Left lung (tissue), 10 donors: ENCODE data around the gene C16orf90. TPM values are rescaled to one million over a fixed set of nuclear protein-coding genes. Genes with fewer than 3 reads are reported as not detected.

Experiments used
- ATAC-seq: fragments of 200-7000 bp; cut with Tn5 transposase; one replicate; pipeline ENCODE4 v1.9.1; 2020; ENCODE audit warnings: moderate library complexity
- DNase-seq, 4 donors: peaks; one replicate each; pipeline ENCODE4 v3.0.0-alpha.2; 2013 to 2020
- H3K27ac ChIP-seq, 2 donors: fragments of 200-600 bp; sonication (generic) in 1 of 2; one replicate each; pipeline versions ENCODE4 v1.5.0 to v1.8.0; 2020 to 2021
- H3K27me3 ChIP-seq, 2 donors: fragments of 200-600 bp; sonication (generic) in 1 of 2; one replicate each; pipeline versions ENCODE4 v1.5.0 to v1.8.0; 2020 to 2021
- H3K36me3 ChIP-seq, 2 donors: fragments of 200-600 bp; sonication (generic) in 1 of 2; one replicate each; pipeline versions ENCODE4 v1.5.0 to v1.8.0; 2020 to 2021
- H3K4me1 ChIP-seq, 2 donors: fragments of 200-600 bp; one replicate each; pipeline ENCODE4 v1.8.0; 2021
- H3K4me3 ChIP-seq, 2 donors: fragments of 200-600 bp; sonication (generic) in 1 of 2; one replicate each; pipeline versions ENCODE4 v1.5.0 to v1.8.0; 2020 to 2021; ENCODE audit warnings: mild to moderate bottlenecking in 1 of 2
- H3K9me3 ChIP-seq, 2 donors: fragments of 200-600 bp; sonication (generic) in 1 of 2; one replicate each; pipeline versions ENCODE4 v1.5.0 to v1.8.0; 2020 to 2021
- intact Hi-C, 2 donors: fragments of 100-400 bp; cut with DNase I; formaldehyde crosslinking; loops; one replicate each; pipeline versions ENCODE4 v1.11.2 to v1.14.2; 2022
- microRNA-seq, 2 donors: library from miRNA; unstranded; fragments of <30 nt; microRNA quantifications; one replicate each; pipeline ENCODE4, GENCODE V29; 2019
- polyA plus RNA-seq, 6 donors: library from polyadenylated mRNA; unstranded; fragments of 120-200 nt; gene quantifications; one replicate each; pipeline ENCODE4 v1.2.1, GENCODE V29; 2013; ENCODE audit not compliant: insufficient read length in 6 of 6
- total RNA-seq, 2 donors: library from RNA; stranded (reverse); fragmentation: NEBNext Ultra II Directional; extraction: Animal tissue kit (Norgen Biotek cat#: 25700); gene quantifications; one replicate each; pipeline ENCODE4 v1.2.1, GENCODE V29; 2021
- TF ChIP-seq, protein P1 (sequence below), 2 donors: fragments of 200-600 bp; sonication (generic) in 1 of 2; IDR thresholded peaks; one replicate each; pipeline versions ENCODE4 v1.5.0 to v1.8.0; 2021; ENCODE audit warnings: antibody characterized with exemption in 2 of 2
- donor health status: DM: no; HTN: yes; CAD: no.
- donor health status: DM: no; HTN: no; CAD: no.

The C16orf90 gene
- total and polyA plus RNA-seq, 8 donors: 0.15 TPM; not detected in 7

- DNase-seq (peak in 1 of 4 donors; percentile 34), ATAC-seq (peak; percentile 77)
- H3K9me3 ChIP-seq: peaks cover 0 to 17% of the 10 kb centered on the region in 2 donors
- peaks cover 0 to 22% of the 10 kb centered on the region in 2 donors for H3K4me1 ChIP-seq
- H3K36me3 ChIP-seq: peaks cover 0 to 23% of the 10 kb centered on the region in 2 donors
- no peaks in the 10 kb centered on the region for H3K27me3 ChIP-seq
- TF ChIP-seq, protein P1, sequence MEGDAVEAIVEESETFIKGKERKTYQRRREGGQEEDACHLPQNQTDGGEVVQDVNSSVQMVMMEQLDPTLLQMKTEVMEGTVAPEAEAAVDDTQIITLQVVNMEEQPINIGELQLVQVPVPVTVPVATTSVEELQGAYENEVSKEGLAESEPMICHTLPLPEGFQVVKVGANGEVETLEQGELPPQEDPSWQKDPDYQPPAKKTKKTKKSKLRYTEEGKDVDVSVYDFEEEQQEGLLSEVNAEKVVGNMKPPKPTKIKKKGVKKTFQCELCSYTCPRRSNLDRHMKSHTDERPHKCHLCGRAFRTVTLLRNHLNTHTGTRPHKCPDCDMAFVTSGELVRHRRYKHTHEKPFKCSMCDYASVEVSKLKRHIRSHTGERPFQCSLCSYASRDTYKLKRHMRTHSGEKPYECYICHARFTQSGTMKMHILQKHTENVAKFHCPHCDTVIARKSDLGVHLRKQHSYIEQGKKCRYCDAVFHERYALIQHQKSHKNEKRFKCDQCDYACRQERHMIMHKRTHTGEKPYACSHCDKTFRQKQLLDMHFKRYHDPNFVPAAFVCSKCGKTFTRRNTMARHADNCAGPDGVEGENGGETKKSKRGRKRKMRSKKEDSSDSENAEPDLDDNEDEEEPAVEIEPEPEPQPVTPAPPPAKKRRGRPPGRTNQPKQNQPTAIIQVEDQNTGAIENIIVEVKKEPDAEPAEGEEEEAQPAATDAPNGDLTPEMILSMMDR (IDR thresholded peaks at IDR 0.05): no peak
- peak overlapping the region; percentile 59 to 77 for H3K27ac ChIP-seq
- H3K4me3 ChIP-seq: peak overlapping the region; percentile 46 to 67
- intact Hi-C loops: no loop called here
Observed at GRCh38 chr16:3444032-3444388, 51.3 kb downstream of the C16orf90 start.

Small RNA genes within 50 kb of the gene (microRNA-seq; reads per million reads assigned to microRNA genes)
- 0 reads per million in 2 donors for gene MIR6126

Other genes with a start within 250 kb of the C16orf90 start
- 10 to 100 TPM in 1 of 2 donors, 1 to 10 TPM in 1; 2.4 to 21.4 TPM for gene MEFV, start 238.9 kb downstream of the C16orf90 start, total RNA-seq
- gene MEFV, start 238.9 kb downstream of the C16orf90 start, polyA plus RNA-seq: under 1 TPM; 0.43 to 0.98 (median 0.58) TPM
- 10 to 100 TPM; 18.5 to 18.9 TPM for gene ZNF263, start 212.0 kb downstream of the C16orf90 start, total RNA-seq
- gene ZNF263, start 212.0 kb downstream of the C16orf90 start, polyA plus RNA-seq: 10 to 100 TPM; 46.2 to 54.0 (median 51.2) TPM
- gene TIGD7, start 190.1 kb downstream of the C16orf90 start, total RNA-seq: 1 to 10 TPM; 3.4 to 6.3 TPM
- 10 to 100 TPM; 11.2 to 14.8 (median 12.5) TPM for gene TIGD7, start 190.1 kb downstream of the C16orf90 start, polyA plus RNA-seq
- gene ZNF75A, start 190.0 kb downstream of the C16orf90 start, total RNA-seq: 10 to 100 TPM; 20.3 to 26.8 TPM
- 10 to 100 TPM; 50.6 to 65.3 (median 53.0) TPM for gene ZNF75A, start 190.0 kb downstream of the C16orf90 start, polyA plus RNA-seq
- not detected for gene OR2C1, start 139.6 kb downstream of the C16orf90 start, total RNA-seq
- under 1 TPM; 0.20 to 0.96 (median 0.55) TPM for gene OR2C1, start 139.6 kb downstream of the C16orf90 start, polyA plus RNA-seq
- 10 to 100 TPM in 1 of 2 donors, 1 to 10 TPM in 1; 9.4 to 12.0 TPM for gene ZSCAN32, start 94.5 kb downstream of the C16orf90 start, total RNA-seq
- gene ZSCAN32, start 94.5 kb downstream of the C16orf90 start, polyA plus RNA-seq: 10 to 100 TPM; 18.5 to 23.9 (median 20.6) TPM
- 1 to 10 TPM; 8.1 to 9.2 TPM for gene ZNF174, start 94.3 kb downstream of the C16orf90 start, total RNA-seq
- 10 to 100 TPM; 12.3 to 15.1 (median 14.0) TPM for gene ZNF174, start 94.3 kb downstream of the C16orf90 start, polyA plus RNA-seq
- gene ZNF597, start 52.0 kb downstream of the C16orf90 start, total RNA-seq: 1 to 10 TPM; 3.2 to 4.1 TPM
- gene ZNF597, start 52.0 kb downstream of the C16orf90 start, polyA plus RNA-seq: 1 to 10 TPM; 4.0 to 4.8 (median 4.2) TPM
- 10 to 100 TPM; 47.8 to 49.4 TPM for gene NAA60, start 51.8 kb downstream of the C16orf90 start, total RNA-seq
- gene NAA60, start 51.8 kb downstream of the C16orf90 start, polyA plus RNA-seq: 10 to 100 TPM; 35.9 to 54.6 (median 45.5) TPM
- gene CLUAP1, start 5.5 kb upstream of the C16orf90 start, total RNA-seq: 10 to 100 TPM; 21.6 to 27.3 TPM
- 10 to 100 TPM; 38.7 to 57.4 (median 53.3) TPM for gene CLUAP1, start 5.5 kb upstream of the C16orf90 start, polyA plus RNA-seq
- 1 to 10 TPM; 1.9 to 3.6 TPM for gene NLRC3, start 81.9 kb upstream of the C16orf90 start, total RNA-seq
- 1 to 10 TPM; 2.9 to 4.5 (median 3.4) TPM for gene NLRC3, start 81.9 kb upstream of the C16orf90 start, polyA plus RNA-seq
- 1 to 10 TPM; 6.7 to 8.1 TPM for gene SLX4, start 116.1 kb upstream of the C16orf90 start, total RNA-seq
- 1 to 10 TPM; 6.7 to 7.8 (median 7.1) TPM for gene SLX4, start 116.1 kb upstream of the C16orf90 start, polyA plus RNA-seq
- gene DNASE1, start 159.2 kb upstream of the C16orf90 start, total RNA-seq: 10 to 100 TPM; 14.6 to 16.9 TPM
- gene DNASE1, start 159.2 kb upstream of the C16orf90 start, polyA plus RNA-seq: 10 to 100 TPM; 26.2 to 30.0 (median 28.7) TPM
- gene TRAP1, start 222.0 kb upstream of the C16orf90 start, total RNA-seq: 10 to 100 TPM; 49.1 to 82.0 TPM
- 100 to 1,000 TPM in 1 of 6 donors, 10 to 100 TPM in 5; 78.0 to 100 (median 84.1) TPM for gene TRAP1, start 222.0 kb upstream of the C16orf90 start, polyA plus RNA-seq